Osteoblast (primary cell): ENCODE measurements around the gene RAB26. TPM values are rescaled to one million over a fixed set of nuclear protein-coding genes. Genes with fewer than 3 reads are reported as not detected.
"Not testable (repeated sequence)": the region's sequence is repeated elsewhere in the genome, so short reads cannot be mapped to it uniquely, and the experiment has no call there.

ENCODE experiments used
- DNase-seq: peaks from one replicate; pipeline ENCODE4 v3.0.0; 2011; ENCODE audit warnings: low spot score, mixed read lengths; ENCODE audit not compliant: insufficient read length; ENCODE audit errors: missing footprints
- H2AFZ ChIP-seq: 2 replicates; pipeline ENCODE4 v1.6.0; 2011; ENCODE audit warnings: mild to moderate bottlenecking, low read length
- H3K27ac ChIP-seq: 2 replicates; pipeline ENCODE4 v1.5.1; 2011; ENCODE audit warnings: mild to moderate bottlenecking, low read depth, low read length, moderate library complexity
- H3K27me3 ChIP-seq: 2 replicates; pipeline ENCODE4 v1.6.0; 2012; ENCODE audit warnings: mild to moderate bottlenecking, control low read depth, inconsistent platforms, low read length, moderate library complexity; ENCODE audit not compliant: insufficient read depth
- H3K36me3 ChIP-seq: 2 replicates; pipeline ENCODE4 v1.5.1; 2011; ENCODE audit warnings: mild to moderate bottlenecking, low read length, control low read depth, moderate library complexity; ENCODE audit not compliant: insufficient read depth
- H3K4me1 ChIP-seq: 2 replicates; pipeline ENCODE4 v1.5.1; 2011; ENCODE audit warnings: mild to moderate bottlenecking, low read length, control low read depth, moderate library complexity; ENCODE audit not compliant: insufficient read depth
- H3K4me2 ChIP-seq: 2 replicates; pipeline ENCODE4 v1.6.0; 2011; ENCODE audit warnings: mild to moderate bottlenecking, low read length; ENCODE audit not compliant: insufficient read depth
- H3K4me3 ChIP-seq: fragments of 200-600 bp; sonication (generic); 3 replicates; pipeline ENCODE4 v1.5.1; 2012; ENCODE audit warnings: mild to moderate bottlenecking, low read length, inconsistent platforms; ENCODE audit not compliant: insufficient read depth
- H3K79me2 ChIP-seq: 2 replicates; pipeline ENCODE4 v1.6.0; 2012; ENCODE audit warnings: mild to moderate bottlenecking, low read length, control low read depth, inconsistent platforms; ENCODE audit not compliant: insufficient read depth
- H3K9me3 ChIP-seq: 2 replicates; pipeline ENCODE4 v1.5.1; 2011; ENCODE audit warnings: low read depth, low read length, control low read depth
- H4K20me1 ChIP-seq: 2 replicates; pipeline ENCODE4 v1.6.0; 2012; ENCODE audit warnings: mild to moderate bottlenecking, low read length, control low read depth; ENCODE audit not compliant: insufficient read depth
- total RNA-seq: library from RNA; depleted of rRNA; stranded (reverse); fragments of >200 nt; gene quantifications from 2 replicates; pipeline ENCODE4 v1.2.3, GENCODE V29; 2012
- TF ChIP-seq, protein P1 (sequence below): IDR thresholded peaks from 2 replicates; pipeline ENCODE4 v1.5.1; 2011; ENCODE audit warnings: mild to moderate bottlenecking, low read depth, low read length, moderate library complexity; ENCODE audit errors: extremely low read depth

The RAB26 gene
- total RNA-seq, 1 donor: 0.36 TPM

DNA sequence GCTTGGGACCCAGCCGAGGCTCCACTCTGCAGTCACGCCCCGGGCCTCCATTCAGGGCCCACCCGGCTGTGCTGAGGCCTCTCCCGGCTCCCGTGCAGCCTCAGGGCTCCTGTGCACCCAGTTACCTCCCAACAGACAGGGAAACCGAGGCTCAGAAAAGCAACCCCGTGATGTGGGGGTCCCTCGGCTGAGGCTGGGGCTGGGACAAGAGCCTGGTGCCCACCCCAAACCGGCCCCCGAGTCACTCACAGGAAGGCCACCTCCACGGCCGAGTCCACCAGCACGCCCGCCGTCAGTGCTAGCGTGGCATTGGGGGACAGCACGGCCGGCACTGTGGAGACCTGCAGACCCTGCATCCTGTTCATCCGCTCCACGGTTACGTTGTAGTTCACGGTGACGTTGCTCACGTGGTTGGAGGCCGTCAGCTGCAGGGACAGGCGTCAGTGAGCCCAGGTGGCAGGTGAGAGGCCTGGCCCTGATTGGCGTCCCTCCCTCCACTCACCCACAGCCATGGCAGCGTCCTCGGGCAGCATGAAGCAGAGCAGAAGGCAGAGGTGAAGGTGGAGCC, 35.8 kb upstream of the RAB26 start:
- not testable (repeated sequence) for H3K9me3 ChIP-seq, H3K4me1 ChIP-seq, H3K36me3 ChIP-seq, H2AFZ ChIP-seq, H3K4me2 ChIP-seq, H3K4me3 ChIP-seq, H4K20me1 ChIP-seq, H3K27me3 ChIP-seq, H3K27ac ChIP-seq
- peaks cover 22% of the 10 kb centered on the region for H3K79me2 ChIP-seq
- DNase-seq: peak; percentile 36

DNA sequence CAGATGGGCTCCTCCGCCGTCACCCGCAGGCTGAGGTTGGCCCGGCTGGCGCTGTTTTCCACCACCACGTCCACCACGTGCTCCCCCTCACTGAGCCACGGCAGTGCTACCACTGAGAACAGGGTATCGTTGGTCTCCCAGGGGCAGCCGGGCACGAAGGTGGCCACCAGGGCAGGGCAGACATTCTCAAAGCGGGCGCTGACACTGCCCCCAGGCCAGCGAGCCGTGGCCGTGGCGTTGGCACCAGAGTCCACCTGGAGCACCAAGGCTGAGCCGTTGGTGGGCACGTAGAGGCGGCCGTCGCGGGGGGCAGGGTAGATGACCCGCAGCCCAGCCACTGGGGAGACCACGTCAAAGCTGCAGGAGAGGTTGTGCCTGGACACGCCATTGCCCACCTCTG, 34.2 kb upstream of the RAB26 start:
- H3K27me3 ChIP-seq, H3K4me3 ChIP-seq, H2AFZ ChIP-seq, H3K36me3 ChIP-seq, H3K9me3 ChIP-seq, H3K4me2 ChIP-seq, H3K4me1 ChIP-seq, H4K20me1 ChIP-seq, H3K27ac ChIP-seq: not testable (repeated sequence)
- DNase-seq: peak; percentile 42
- H3K79me2 ChIP-seq: peaks cover 23% of the 10 kb centered on the region

DNA sequence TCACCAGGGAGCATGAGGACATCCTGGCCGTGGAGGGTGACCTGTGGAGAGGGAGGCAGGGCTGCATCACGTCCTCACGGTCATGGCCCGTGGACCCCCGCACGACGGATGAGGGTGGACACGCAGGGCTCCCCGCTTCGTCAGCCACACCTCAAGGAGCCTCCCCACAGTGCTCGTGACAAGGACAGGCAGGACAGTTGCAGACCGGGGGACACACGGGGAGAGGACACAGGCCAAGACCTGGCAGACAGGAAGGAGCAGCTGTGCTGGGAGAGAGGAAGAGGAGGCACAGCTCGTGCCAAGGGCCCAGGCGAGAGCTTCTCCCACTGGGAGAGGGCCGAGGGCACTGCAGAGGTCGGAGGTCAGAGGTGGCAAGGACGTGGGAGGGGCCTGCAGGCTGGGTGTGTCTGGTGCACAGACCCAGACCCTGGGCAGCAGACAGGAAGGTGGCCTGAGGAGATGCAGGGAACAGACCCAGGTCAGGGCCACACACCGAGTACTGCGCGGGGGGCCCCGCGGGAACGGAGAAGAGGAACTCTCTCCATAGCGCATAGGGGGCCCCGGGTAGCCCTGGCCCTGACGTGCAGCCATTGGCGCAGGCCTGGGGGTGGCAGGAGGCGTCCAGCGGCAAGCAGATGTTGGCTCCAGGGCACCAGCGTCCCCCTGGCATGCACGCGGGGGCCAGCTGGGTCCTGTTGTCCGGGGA, 33.4 kb upstream of the RAB26 start:
- peaks cover 28% of the 10 kb centered on the region for H3K79me2 ChIP-seq
- not testable (repeated sequence) for H3K9me3 ChIP-seq, H3K27me3 ChIP-seq, H2AFZ ChIP-seq, H3K4me2 ChIP-seq, H3K4me1 ChIP-seq, H3K4me3 ChIP-seq, H3K27ac ChIP-seq, H3K36me3 ChIP-seq, H4K20me1 ChIP-seq
- peak; percentile 41 for DNase-seq

DNA sequence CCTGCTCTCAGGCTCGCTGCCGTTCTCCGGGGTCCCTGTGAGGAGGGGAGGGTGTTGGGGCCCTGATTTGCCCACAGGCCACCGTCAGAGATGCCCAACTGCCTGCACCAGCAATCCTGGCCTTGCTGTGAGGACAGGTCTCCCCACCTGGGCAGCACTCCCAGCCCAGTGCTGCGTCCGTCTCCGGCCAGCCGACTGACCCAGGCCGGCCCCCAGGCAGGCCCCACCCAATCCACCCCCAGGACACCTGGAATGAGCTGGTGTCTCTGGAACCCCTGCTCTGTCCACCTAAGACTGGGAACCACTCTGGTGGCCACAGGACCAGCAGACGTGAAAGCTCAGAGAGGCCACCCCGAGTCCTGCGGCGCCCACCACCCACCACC, 32.8 kb upstream of the RAB26 start:
- no peak overlapping the region for H3K27ac ChIP-seq
- no peaks in the 10 kb centered on the region for H3K9me3 ChIP-seq
- TF ChIP-seq, protein P1, sequence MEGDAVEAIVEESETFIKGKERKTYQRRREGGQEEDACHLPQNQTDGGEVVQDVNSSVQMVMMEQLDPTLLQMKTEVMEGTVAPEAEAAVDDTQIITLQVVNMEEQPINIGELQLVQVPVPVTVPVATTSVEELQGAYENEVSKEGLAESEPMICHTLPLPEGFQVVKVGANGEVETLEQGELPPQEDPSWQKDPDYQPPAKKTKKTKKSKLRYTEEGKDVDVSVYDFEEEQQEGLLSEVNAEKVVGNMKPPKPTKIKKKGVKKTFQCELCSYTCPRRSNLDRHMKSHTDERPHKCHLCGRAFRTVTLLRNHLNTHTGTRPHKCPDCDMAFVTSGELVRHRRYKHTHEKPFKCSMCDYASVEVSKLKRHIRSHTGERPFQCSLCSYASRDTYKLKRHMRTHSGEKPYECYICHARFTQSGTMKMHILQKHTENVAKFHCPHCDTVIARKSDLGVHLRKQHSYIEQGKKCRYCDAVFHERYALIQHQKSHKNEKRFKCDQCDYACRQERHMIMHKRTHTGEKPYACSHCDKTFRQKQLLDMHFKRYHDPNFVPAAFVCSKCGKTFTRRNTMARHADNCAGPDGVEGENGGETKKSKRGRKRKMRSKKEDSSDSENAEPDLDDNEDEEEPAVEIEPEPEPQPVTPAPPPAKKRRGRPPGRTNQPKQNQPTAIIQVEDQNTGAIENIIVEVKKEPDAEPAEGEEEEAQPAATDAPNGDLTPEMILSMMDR: no peak
- peak; percentile 77 for DNase-seq
- H3K36me3 ChIP-seq: peaks cover 5% of the 10 kb centered on the region
- H3K4me1 ChIP-seq: no peaks in the 10 kb centered on the region
- H3K27me3 ChIP-seq: no peaks in the 10 kb centered on the region
- no peak overlapping the region for H3K4me2 ChIP-seq
- no peak overlapping the region for H3K4me3 ChIP-seq
- peaks cover 33% of the 10 kb centered on the region for H3K79me2 ChIP-seq
- peaks cover 4% of the 10 kb centered on the region for H4K20me1 ChIP-seq
- no peak overlapping the region for H2AFZ ChIP-seq

DNA sequence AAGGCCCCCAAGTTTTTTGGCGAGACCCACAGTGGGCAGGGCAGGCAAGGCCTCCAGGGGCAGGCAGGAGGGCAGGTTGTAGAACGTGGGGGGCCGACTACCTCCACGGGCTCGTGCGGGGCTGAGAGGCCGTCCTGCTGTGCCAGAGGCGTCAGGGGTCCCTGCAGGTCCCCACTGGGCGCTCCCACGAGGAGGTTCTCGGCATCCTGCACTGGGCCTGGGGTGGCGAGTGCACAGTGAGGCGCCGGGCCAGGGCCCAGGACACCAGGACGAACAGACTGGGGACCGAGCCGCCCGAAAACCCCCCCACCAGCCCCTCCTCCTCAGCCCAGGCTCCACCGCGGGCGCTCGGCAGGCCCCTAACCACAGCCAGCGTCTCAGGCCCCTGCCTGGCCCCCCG, 32.0 kb upstream of the RAB26 start:
- H4K20me1 ChIP-seq, H3K4me2 ChIP-seq, H3K36me3 ChIP-seq, H3K4me3 ChIP-seq, H3K27me3 ChIP-seq, DNase-seq, H3K27ac ChIP-seq, H2AFZ ChIP-seq, H3K4me1 ChIP-seq, H3K9me3 ChIP-seq: not testable (repeated sequence)
- peaks cover 40% of the 10 kb centered on the region for H3K79me2 ChIP-seq

DNA sequence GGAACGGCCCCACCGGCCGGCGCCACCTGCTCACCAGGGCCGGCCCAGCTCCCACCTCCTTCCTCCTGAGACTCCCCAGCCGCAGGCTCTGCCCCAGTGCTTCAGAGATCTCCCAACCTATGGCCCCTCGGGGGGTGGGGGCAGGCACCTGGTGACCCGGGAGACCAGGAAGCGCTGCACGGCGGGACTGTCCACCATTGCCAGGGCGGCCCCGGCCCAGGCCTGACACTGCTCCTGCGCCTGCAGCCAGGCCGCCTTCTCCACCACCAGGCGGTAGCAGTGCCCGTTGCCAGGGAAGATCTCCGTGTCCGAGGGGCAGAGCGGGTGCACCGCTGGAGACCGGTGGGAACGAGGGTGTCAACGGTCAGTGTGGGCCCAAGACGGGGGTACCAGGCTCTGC, 31.1 kb upstream of the RAB26 start:
- not testable (repeated sequence) for H2AFZ ChIP-seq, H3K9me3 ChIP-seq, H3K27ac ChIP-seq, H3K4me3 ChIP-seq, H3K4me2 ChIP-seq, H3K36me3 ChIP-seq, H3K27me3 ChIP-seq, H3K4me1 ChIP-seq
- peak; percentile 18 for DNase-seq
- Histone ChIP-seq H4K20me1 (peaks cover 14% of the 10 kb centered on the region), H3K79me2 (peaks cover 49% of the 10 kb centered on the region)

DNA sequence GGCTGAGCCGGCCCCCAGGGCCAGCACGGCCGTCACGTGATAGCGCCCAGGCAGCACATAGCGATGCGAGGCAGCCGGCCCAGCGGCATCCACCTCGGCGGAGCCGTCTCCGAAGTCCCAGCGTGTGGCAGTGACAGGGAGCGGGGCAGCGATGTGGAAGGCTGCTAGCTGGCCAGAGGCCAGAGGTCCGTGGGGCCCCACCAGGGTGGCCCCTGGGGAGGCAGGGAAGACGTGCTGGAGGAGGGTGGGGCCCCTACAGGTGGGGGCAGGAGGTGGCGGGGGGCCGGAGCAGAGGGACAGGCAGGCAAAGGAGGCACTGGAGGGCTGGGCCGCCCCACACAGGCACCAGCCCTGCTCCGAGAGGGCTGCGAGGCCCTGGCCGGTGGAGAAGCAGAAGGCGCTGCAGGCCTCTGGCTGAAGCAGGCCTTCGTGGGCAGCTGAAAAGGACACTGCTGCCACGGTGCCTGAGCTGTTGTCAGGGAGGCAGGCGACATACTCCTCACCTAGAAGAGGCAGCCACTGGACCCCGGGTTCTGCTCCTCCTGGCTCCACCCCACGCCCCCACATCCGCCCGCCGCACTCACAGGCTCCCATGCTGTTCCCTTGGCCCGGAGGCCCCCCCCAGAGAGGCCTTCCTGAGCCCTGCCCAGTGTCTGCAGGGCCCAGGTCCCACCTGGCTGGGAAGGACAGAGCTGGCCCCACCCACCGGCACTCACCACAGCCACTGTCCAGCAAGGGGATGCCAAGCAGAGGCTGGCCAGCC, 30.3 kb upstream of the RAB26 start:
- H3K4me3 ChIP-seq, H3K36me3 ChIP-seq, H3K27me3 ChIP-seq, H2AFZ ChIP-seq, H3K27ac ChIP-seq, H3K4me1 ChIP-seq, H3K9me3 ChIP-seq, H3K4me2 ChIP-seq: not testable (repeated sequence)
- Histone ChIP-seq H4K20me1 (peaks cover 18% of the 10 kb centered on the region), H3K79me2 (peaks cover 56% of the 10 kb centered on the region)
- peak; percentile 15 for DNase-seq
